22Rv1 (cell line): ENCODE data around the gene CACNA1C.

ENCODE experiments used
- H3K27ac ChIP-seq: fragments of 450-650 bp; 2 replicates; pipeline ENCODE4 v1.5.1; 2017
- CTCF ChIP-seq: fragments of 450-650 bp; IDR thresholded peaks from 2 replicates; pipeline ENCODE4 v1.5.1; 2017; ENCODE audit warnings: mild to moderate bottlenecking
- ZFX ChIP-seq: fragments of 450-650 bp; IDR thresholded peaks from 2 replicates; pipeline ENCODE4 v1.6.1; 2017; ENCODE audit warnings: antibody characterized with exemption, borderline replicate concordance

The CACNA1C gene

GRCh38 chr12:2390850-2391390 is 338.1 kb downstream of the CACNA1C start:
- TF ChIP-seq ZFX (no peak), CTCF (no peak)
- H3K27ac ChIP-seq = no peak overlapping the region

GRCh38 chr12:2391740-2392331 is 339.0 kb downstream of the CACNA1C start:
- TF ChIP-seq ZFX = no peak
- TF ChIP-seq CTCF = no peak
- no peak overlapping the region for H3K27ac ChIP-seq

- no peak overlapping the region for H3K27ac ChIP-seq
- TF ChIP-seq ZFX = no peak
- no peak for TF ChIP-seq CTCF
Observed at GRCh38 chr12:2393016-2393415, 340.2 kb downstream of the CACNA1C start.

GRCh38 chr12:2393996-2394395 is 341.2 kb downstream of the CACNA1C start:
- H3K27ac ChIP-seq = no peak overlapping the region
- no peak for TF ChIP-seq CTCF
- TF ChIP-seq ZFX = no peak

GRCh38 chr12:2395354-2395977 is 342.7 kb downstream of the CACNA1C start:
- no peak overlapping the region for H3K27ac ChIP-seq

GRCh38 chr12:2396448-2396871 is 343.7 kb downstream of the CACNA1C start:
- TF ChIP-seq ZFX (no peak), CTCF (no peak)
- H3K27ac ChIP-seq = no peak overlapping the region

More at GRCh38 chr12:2395354-2395977, 342.7 kb downstream of the CACNA1C start:
- TF ChIP-seq CTCF (peak; percentile 99), ZFX (no peak)

- no peak overlapping the region for H3K27ac ChIP-seq
- no peak for TF ChIP-seq ZFX
- TF ChIP-seq CTCF = no peak
Observed at GRCh38 chr12:2397356-2398045, 344.7 kb downstream of the CACNA1C start.
